ENCODE data around the gene CLCN2. TPM values are rescaled to one million over a fixed set of nuclear protein-coding genes. Genes with fewer than 3 reads are reported as not detected.

The CLCN2 gene
- total RNA-seq, 6 experiments from 2014 or later: 1.8 to 2.9 (median 2.5) TPM

DNA sequence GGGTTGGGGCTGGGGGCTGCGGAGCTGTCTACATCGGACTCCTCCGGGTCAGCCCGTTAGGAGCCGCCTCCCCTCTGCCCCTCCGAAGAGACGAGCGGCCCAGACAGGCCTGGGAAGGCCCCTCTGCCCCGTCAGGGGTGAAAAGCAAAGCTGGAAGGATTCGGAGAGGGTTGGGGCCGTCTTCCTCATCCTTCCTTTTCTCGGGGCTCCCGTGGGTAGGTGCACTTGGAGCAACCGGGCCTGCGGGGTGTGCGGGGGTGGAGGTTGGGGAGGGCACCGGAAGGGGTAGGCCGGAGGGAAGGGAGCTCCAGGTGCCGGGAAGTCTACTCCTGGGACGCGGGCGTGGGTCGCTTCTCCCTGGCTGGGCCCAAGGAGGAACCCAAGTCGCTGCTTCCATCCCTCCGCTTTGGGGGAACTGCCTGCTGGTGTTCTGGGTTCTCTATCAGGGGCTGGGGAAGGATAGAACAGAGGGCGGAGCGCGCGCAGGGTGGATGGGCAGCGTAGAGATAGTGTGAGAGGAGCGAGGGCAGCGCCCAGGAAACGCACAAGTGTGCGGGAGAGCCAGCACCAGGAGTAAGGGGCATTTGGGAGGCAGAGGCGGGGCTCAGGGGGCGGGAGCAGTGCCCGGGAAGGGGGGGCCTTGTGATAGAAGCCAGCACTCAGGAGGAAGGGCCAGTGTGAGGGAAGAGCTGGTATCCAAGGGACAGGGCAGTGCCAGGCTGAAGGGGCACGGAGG, 695 bp upstream of the CLCN2 start:
- peak; percentile 75 to 82 (median 79) for DNase-seq
- no peak for TF ChIP-seq POLR2A (IDR thresholded peaks at IDR 0.05)
- TF ChIP-seq, protein P1, sequence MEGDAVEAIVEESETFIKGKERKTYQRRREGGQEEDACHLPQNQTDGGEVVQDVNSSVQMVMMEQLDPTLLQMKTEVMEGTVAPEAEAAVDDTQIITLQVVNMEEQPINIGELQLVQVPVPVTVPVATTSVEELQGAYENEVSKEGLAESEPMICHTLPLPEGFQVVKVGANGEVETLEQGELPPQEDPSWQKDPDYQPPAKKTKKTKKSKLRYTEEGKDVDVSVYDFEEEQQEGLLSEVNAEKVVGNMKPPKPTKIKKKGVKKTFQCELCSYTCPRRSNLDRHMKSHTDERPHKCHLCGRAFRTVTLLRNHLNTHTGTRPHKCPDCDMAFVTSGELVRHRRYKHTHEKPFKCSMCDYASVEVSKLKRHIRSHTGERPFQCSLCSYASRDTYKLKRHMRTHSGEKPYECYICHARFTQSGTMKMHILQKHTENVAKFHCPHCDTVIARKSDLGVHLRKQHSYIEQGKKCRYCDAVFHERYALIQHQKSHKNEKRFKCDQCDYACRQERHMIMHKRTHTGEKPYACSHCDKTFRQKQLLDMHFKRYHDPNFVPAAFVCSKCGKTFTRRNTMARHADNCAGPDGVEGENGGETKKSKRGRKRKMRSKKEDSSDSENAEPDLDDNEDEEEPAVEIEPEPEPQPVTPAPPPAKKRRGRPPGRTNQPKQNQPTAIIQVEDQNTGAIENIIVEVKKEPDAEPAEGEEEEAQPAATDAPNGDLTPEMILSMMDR (IDR thresholded peaks at IDR 0.05): no peak
- Histone ChIP-seq H3K4me3 (peak overlapping the region; percentile 75 to 97 (median 85)), H3K36me3 (peaks cover 0 to 8% (median 2%) of the 10 kb centered on the region in 4 donors), H3K27ac (peak overlapping the region; percentile 95 to 99 (median 98)), H3K9me3 (no peaks in the 10 kb centered on the region), H3K4me1 (peaks cover 0 to 19% (median 8%) of the 10 kb centered on the region in 4 donors), H3K27me3 (no peaks in the 10 kb centered on the region)
- 0% methylated on average over 20 of the region's 38 CpGs for WGBS (ENCODE audit: insufficient coverage, low coverage, low lambda C conversion rate, missing lambda C conversion rate)
- peak; percentile 39 to 44 (median 42) for ATAC-seq
- intact Hi-C loops (cut with DNase I): no loop called here

DNA sequence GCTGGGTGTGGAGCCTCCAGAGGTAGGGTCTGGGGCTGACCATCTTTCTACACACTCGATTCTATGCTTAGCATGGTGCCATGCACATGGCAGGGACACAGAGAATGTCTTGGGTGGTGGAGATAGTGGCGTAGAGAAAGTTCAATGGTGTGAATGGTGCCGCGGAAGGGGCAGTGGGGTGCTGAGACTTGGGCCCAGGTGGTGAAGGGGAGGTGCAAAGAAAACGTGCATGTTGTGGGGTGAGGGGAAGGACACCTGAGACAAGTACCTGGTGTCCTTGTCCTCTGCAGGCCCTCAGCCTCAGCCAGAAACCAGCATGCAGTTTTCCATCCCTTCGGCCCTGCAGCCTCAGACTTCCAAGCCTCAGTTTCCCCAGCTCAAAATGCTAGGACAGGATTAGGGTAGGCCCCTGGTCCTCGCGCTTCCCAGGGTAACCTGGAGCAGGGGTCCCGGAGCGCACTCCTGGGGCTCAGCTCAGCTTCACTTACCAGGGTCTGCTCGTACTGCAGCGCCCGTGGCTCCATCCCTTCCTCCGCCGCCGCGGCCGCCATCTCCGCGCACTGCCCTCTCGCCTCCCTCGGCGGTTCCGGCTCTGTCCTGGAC, 375 bp downstream of the CLCN2 start:
- WGBS (ENCODE audit: insufficient coverage, low coverage, low lambda C conversion rate, missing lambda C conversion rate): 50% methylated on average over 5 of the region's 24 CpGs
- no peak for TF ChIP-seq POLR2A (IDR thresholded peaks at IDR 0.05)
- TF ChIP-seq, protein P1 (IDR thresholded peaks at IDR 0.05): no peak
- Histone ChIP-seq H3K4me1 (peaks cover 0 to 19% (median 8%) of the 10 kb centered on the region in 4 donors), H3K9me3 (no peaks in the 10 kb centered on the region), H3K36me3 (peaks cover 0 to 8% (median 2%) of the 10 kb centered on the region in 4 donors), H3K27me3 (no peaks in the 10 kb centered on the region), H3K27ac (peak overlapping the region; percentile 5 to 98 (median 95)), H3K4me3 (peak overlapping the region; percentile 75 to 97 (median 85))
- no peak for ATAC-seq
- DNase-seq: peak in 1 of 3 donors; percentile 40
- intact Hi-C loops (cut with DNase I): no loop called here

DNA sequence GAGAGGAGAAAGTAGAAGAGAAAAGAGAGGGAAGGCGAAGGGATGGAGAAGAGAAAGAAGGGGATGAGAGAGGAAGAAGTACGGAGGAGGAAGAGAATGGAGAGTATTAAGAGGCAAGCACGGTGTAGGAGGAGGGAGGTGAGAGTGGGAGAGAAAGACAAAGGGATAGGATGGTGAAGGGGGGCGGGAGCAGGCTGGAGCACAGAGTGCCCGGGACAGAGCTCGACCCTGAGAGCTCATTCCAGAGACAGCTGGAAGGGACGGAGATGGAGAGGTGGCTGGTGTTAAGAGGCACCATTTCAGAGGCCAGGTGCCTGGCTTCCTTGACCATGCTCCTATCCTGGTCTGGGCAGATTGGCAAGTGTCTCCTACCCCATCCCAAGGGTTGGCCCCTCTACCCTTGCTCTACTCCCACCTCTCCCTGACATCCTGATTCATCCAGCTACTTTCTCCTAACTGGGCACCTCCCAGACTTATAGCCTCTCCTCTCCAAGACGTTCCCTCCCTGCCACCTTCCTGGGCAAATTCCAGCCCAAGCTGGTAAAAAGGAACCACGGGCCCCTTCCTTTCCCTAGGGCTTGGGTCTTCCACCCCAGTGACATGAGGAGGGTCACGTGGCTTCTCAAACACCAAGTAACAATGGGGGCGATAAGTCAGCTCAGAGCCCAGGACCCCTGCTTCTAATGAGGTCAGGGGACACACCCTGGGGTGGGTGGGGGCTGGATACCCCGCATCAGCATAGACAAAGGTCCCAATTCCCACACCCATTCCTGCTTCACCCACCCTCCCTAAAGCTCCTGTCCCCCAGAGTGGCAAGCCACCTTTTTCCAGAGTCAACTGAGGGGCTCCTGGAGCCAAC, 1.1 kb downstream of the CLCN2 start:
- Histone ChIP-seq H3K36me3 (peaks cover 0 to 7% (median under 1%) of the 10 kb centered on the region in 4 donors), H3K27ac (no peak overlapping the region), H3K9me3 (no peaks in the 10 kb centered on the region), H3K4me1 (peaks cover 0 to 19% (median 8%) of the 10 kb centered on the region in 4 donors), H3K4me3 (peak overlapping the region in 1 of 3 donors; percentile 75), H3K27me3 (no peaks in the 10 kb centered on the region)
- DNase-seq (peak in 1 of 3 donors; percentile 25), ATAC-seq (no peak)
- intact Hi-C loops (cut with DNase I): no loop called here
- 80% methylated on average over 10 of the region's 12 CpGs for WGBS (ENCODE audit: insufficient coverage, low coverage, low lambda C conversion rate, missing lambda C conversion rate)
- TF ChIP-seq POLR2A (IDR thresholded peaks at IDR 0.05): no peak
- TF ChIP-seq, protein P1 (IDR thresholded peaks at IDR 0.05): no peak

DNA sequence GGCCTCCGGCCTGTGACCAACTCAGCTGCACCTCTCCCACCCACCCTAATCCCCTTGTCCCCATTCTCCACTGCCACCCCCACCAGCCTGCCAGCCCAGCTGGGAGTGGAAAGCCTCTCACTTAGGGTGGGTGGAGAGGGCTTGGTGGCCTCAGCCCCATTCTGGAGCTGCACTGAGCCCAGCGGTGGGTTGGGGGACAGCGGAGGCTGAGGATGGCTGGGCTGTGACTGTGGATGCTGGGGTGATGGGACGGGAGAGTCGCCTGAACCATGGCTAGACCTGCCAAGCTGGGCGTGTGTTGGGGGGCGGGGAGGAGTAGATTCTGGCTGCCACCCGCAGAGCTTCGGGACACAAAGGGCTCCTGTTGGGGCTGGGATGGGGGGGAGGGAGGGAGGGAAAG, 1.8 kb downstream of the CLCN2 start:
- Histone ChIP-seq H3K4me1 (peaks cover 0 to 18% (median 7%) of the 10 kb centered on the region in 4 donors), H3K27me3 (no peaks in the 10 kb centered on the region), H3K27ac (no peak overlapping the region), H3K4me3 (no peak overlapping the region), H3K36me3 (peaks cover 0 to under 1% (median 0%) of the 10 kb centered on the region in 4 donors), H3K9me3 (no peaks in the 10 kb centered on the region)
- no peak for TF ChIP-seq POLR2A (IDR thresholded peaks at IDR 0.05)
- TF ChIP-seq, protein P1 (IDR thresholded peaks at IDR 0.05): no peak
- intact Hi-C loops (cut with DNase I): no loop called here
- DNase-seq (peak in 1 of 3 donors; percentile 47), ATAC-seq (no peak)
- WGBS (ENCODE audit: insufficient coverage, low coverage, low lambda C conversion rate, missing lambda C conversion rate): no CpG with 5 or more reads among the region's 9 CpGs
